Thyroid gland (tissue), 4 donors: Measurements from ENCODE around the gene ARL13A.

Experiments used
- POLR2A ChIP-seq, 2 donors: fragments of 450-650 bp; IDR thresholded peaks; one replicate each; pipeline ENCODE4 v1.6.1; 2017; ENCODE audit warnings: antibody characterized with exemption in 2 of 2, mild to moderate bottlenecking in 2 of 2, moderate library complexity in 1 of 2
- TF ChIP-seq, protein P1 (sequence below), 6 experiments: fragments of 200-600 bp in 3 of 6; fragments of 450-650 bp in 3 of 6; sonication (generic) in 3 of 6; IDR thresholded peaks; one replicate each; pipeline ENCODE4 v1.5.1; 2016 to 2019; ENCODE audit warnings: antibody characterized with exemption in 6 of 6, mild to moderate bottlenecking in 2 of 6, inconsistent platforms in 1 of 6, moderate library complexity in 1 of 6

DNA sequence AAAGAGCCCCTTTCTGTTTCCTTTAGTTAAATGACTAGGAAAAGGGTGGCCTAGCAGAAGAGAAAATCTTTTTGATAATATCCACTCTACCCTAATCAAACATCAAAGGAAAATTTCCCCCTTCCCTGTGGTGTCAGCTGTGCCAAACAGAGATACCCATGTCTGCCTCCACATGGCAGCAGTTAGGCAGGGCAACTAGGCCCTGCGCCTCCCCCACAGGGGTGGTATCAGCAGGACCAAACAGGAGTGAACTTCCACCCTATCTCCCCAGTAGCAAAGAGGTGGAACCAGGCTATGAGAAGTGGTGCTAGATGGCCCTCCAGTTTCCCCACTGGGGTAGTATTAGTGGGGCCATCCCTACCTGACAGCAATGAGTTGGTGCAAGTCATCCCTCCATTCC lies 21.0 kb upstream of the ARL13A start:
- TF ChIP-seq POLR2A (IDR thresholded peaks at IDR 0.05) = no peak
- TF ChIP-seq, protein P1, sequence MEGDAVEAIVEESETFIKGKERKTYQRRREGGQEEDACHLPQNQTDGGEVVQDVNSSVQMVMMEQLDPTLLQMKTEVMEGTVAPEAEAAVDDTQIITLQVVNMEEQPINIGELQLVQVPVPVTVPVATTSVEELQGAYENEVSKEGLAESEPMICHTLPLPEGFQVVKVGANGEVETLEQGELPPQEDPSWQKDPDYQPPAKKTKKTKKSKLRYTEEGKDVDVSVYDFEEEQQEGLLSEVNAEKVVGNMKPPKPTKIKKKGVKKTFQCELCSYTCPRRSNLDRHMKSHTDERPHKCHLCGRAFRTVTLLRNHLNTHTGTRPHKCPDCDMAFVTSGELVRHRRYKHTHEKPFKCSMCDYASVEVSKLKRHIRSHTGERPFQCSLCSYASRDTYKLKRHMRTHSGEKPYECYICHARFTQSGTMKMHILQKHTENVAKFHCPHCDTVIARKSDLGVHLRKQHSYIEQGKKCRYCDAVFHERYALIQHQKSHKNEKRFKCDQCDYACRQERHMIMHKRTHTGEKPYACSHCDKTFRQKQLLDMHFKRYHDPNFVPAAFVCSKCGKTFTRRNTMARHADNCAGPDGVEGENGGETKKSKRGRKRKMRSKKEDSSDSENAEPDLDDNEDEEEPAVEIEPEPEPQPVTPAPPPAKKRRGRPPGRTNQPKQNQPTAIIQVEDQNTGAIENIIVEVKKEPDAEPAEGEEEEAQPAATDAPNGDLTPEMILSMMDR (IDR thresholded peaks at IDR 0.05) = no peak
